ENCODE measurements around the gene MEF2A.

Gene MEF2A

GRCh38 chr15:99721104-99721778 is 155.5 kb downstream of the MEF2A start:
- no peak overlapping the region for H3K27ac ChIP-seq
- TF ChIP-seq, protein P1, sequence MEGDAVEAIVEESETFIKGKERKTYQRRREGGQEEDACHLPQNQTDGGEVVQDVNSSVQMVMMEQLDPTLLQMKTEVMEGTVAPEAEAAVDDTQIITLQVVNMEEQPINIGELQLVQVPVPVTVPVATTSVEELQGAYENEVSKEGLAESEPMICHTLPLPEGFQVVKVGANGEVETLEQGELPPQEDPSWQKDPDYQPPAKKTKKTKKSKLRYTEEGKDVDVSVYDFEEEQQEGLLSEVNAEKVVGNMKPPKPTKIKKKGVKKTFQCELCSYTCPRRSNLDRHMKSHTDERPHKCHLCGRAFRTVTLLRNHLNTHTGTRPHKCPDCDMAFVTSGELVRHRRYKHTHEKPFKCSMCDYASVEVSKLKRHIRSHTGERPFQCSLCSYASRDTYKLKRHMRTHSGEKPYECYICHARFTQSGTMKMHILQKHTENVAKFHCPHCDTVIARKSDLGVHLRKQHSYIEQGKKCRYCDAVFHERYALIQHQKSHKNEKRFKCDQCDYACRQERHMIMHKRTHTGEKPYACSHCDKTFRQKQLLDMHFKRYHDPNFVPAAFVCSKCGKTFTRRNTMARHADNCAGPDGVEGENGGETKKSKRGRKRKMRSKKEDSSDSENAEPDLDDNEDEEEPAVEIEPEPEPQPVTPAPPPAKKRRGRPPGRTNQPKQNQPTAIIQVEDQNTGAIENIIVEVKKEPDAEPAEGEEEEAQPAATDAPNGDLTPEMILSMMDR (conservative IDR thresholded peaks at IDR 0.05), result no peak
- no peak for TF ChIP-seq ZFX (IDR thresholded peaks at IDR 0.05)

DNA sequence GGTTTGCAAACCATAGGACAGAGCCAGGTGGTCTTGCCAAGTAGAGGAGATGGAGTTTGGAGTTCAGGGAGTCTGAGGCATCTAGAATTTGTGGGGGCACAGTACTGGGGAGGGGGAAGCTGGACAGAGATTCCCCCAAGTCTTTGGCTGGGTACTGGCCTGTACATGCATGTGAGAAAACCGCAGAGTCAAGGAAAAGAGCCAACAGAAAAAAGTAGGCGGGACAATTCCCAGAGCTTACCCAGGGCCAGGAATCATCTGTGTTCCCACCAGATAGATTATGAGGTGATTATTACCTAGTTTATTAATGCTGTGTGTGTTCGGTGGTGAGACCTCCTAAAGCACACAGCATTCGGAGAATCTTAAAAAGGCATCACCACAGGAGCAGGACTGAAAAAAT is 156.1 kb downstream of the MEF2A start:
- no peak overlapping the region for H3K27ac ChIP-seq
- no peak for TF ChIP-seq ZFX (IDR thresholded peaks at IDR 0.05)
- TF ChIP-seq, protein P1 (conservative IDR thresholded peaks at IDR 0.05), result no peak

DNA sequence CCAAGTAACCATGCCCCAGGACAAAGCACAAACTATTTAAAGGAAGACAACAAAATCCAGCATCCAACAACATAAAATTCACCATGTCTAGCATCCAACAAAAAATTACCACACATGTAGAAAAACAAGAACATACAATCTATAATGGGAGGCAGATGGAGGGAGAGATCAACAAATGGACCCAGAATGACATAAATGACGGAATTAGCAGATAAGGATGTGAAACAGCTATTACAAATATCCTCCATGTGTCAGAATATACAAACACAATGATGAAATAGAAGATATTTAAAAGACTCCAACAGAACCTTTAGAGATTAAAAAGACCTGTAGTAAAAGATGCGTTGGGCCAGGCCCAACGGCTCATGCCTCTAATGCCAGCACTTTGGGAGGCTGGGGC is 156.6 kb downstream of the MEF2A start:
- TF ChIP-seq, protein P1 (conservative IDR thresholded peaks at IDR 0.05), result no peak
- TF ChIP-seq ZFX (IDR thresholded peaks at IDR 0.05), result no peak
- H3K27ac ChIP-seq, result no peak overlapping the region

GRCh38 chr15:99726333-99726732 is 160.5 kb downstream of the MEF2A start:
- H3K27ac ChIP-seq, result no peak overlapping the region
- TF ChIP-seq, protein P1 (conservative IDR thresholded peaks at IDR 0.05), result no peak
- TF ChIP-seq ZFX (IDR thresholded peaks at IDR 0.05), result no peak

DNA sequence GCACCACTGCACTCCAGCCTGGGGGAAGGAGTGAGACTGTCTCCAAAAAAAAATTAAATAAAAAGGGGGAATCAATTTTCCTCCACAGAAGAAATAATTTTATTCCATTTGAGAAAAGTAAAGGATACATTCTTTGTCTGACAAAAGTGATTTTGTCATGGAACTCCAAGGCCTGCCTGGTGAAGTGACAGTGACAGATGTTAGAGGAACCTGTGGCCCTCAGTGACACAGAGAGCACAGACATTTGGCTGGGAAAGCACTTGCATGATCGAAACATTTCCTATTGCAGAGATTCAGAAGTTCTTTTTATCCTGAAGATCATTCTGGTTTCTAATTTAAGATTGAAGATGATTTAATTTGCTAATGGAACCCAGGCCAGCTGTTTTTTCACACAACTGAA is 161.5 kb downstream of the MEF2A start:
- no peak overlapping the region for H3K27ac ChIP-seq
- TF ChIP-seq, protein P1 (conservative IDR thresholded peaks at IDR 0.05), result no peak
- no peak for TF ChIP-seq ZFX (IDR thresholded peaks at IDR 0.05)

- H3K27ac ChIP-seq, result no peak overlapping the region
- TF ChIP-seq, protein P1 (conservative IDR thresholded peaks at IDR 0.05), result no peak
- no peak for TF ChIP-seq ZFX (IDR thresholded peaks at IDR 0.05)
Measured at GRCh38 chr15:99727733-99728132, 161.9 kb downstream of the MEF2A start.

GRCh38 chr15:99728916-99729315 is 163.1 kb downstream of the MEF2A start:
- H3K27ac ChIP-seq, result no peak overlapping the region
- TF ChIP-seq, protein P1 (conservative IDR thresholded peaks at IDR 0.05), result no peak
- TF ChIP-seq ZFX (IDR thresholded peaks at IDR 0.05), result no peak

Measured in C4-2B (cell line).